SK-N-SH (cell line): ENCODE results near the gene CNST. TPM values are rescaled to one million over a fixed set of nuclear protein-coding genes. Genes with fewer than 3 reads are reported as not detected.

Experiments used
- CTCF ChIA-PET: fragments of 300-600, 350-600 bp; formaldehyde crosslinking; extraction: SDS; loops from one replicate; lab custom pipeline; 2021; lab: Yijun Ruan, JAX
- POLR2A ChIA-PET: fragments of 350-600 bp; sonication (Branson Sonifier 250); formaldehyde crosslinking; extraction: SDS; loops from one replicate; lab custom pipeline; 2020; ENCODE audit warnings: antibody characterized with exemption, inconsistent platforms; lab: Yijun Ruan, JAX
- DNase-seq: peaks from one replicate; pipeline ENCODE4 v3.0.0; 2012
- H2AFZ ChIP-seq: fragments of 200-600 bp; sonication (generic); 2 replicates; pipeline ENCODE4 v1.8.1; 2016; ENCODE audit warnings: antibody characterized with exemption, mild to moderate bottlenecking, low read depth
- H3F3A ChIP-seq: fragments of 200-600 bp; sonication (generic); replicated peaks from 2 replicates; pipeline ENCODE3; 2016; ENCODE audit warnings: antibody characterized with exemption, mild to moderate bottlenecking; ENCODE audit not compliant: insufficient read depth
- H3K27ac ChIP-seq, 2 experiments: fragments of 200-500 bp in 1 of 2; fragments of 200-600 bp in 1 of 2; sonication (Bioruptor generic) in 1 of 2; sonication (generic), shearing (Covaris generic) in 1 of 2; 2 replicates each; pipeline versions ENCODE4 v1.5.1 to v1.6.1; 2014 to 2016; ENCODE audit warnings: low read depth in 2 of 2, inconsistent platforms in 1 of 2, low read length in 1 of 2, mild to moderate bottlenecking in 1 of 2, mixed read lengths in 1 of 2
- H3K27me3 ChIP-seq: fragments of 200-600 bp; sonication (generic), shearing (Covaris generic); 2 replicates; pipeline ENCODE4 v1.6.1; 2016; ENCODE audit warnings: mixed run types; ENCODE audit not compliant: insufficient read depth
- H3K36me3 ChIP-seq, 2 experiments: fragments of 200-500 bp in 1 of 2; fragments of 200-600 bp in 1 of 2; sonication (Bioruptor generic) in 1 of 2; sonication (generic) in 1 of 2; replicated peaks in 1 of 2; 2 replicates each; pipeline versions ENCODE3 to v1.5.1; 2014 to 2016; ENCODE audit warnings: low read length in 1 of 2, mild to moderate bottlenecking in 1 of 2; ENCODE audit not compliant: insufficient read depth in 2 of 2, control insufficient read depth in 1 of 2
- H3K4me1 ChIP-seq, 2 experiments: fragments of 200-500 bp in 1 of 2; fragments of 200-600 bp in 1 of 2; sonication (Bioruptor generic) in 1 of 2; sonication (generic), shearing (Covaris generic) in 1 of 2; 2 replicates each; pipeline versions ENCODE4 v1.5.1 to v1.6.1; 2014 to 2016; ENCODE audit warnings: low read depth in 1 of 2, low read length in 1 of 2, mixed run types in 1 of 2; ENCODE audit not compliant: insufficient read depth in 2 of 2, control insufficient read depth in 1 of 2
- H3K4me2 ChIP-seq: fragments of 200-600 bp; sonication (generic), shearing (Covaris generic); 2 replicates; pipeline ENCODE4 v1.6.1; 2017; ENCODE audit warnings: mixed run types
- H3K4me3 ChIP-seq, 2 experiments: fragments of 200-500 bp in 1 of 2; fragments of 200-600 bp in 1 of 2; sonication (Bioruptor generic) in 1 of 2; sonication (generic), shearing (Covaris generic) in 1 of 2; 2 replicates each; pipeline versions ENCODE4 v1.5.1 to v1.8.1; 2014 to 2016; ENCODE audit warnings: low read depth in 2 of 2, inconsistent platforms in 1 of 2, low read length in 1 of 2, mild to moderate bottlenecking in 1 of 2, mixed read lengths in 1 of 2, moderate library complexity in 1 of 2
- H3K79me2 ChIP-seq: fragments of 200-600 bp; sonication (generic); 2 replicates; pipeline ENCODE4 v1.8.1; 2017; ENCODE audit warnings: mild to moderate bottlenecking; ENCODE audit not compliant: insufficient read depth
- H3K9ac ChIP-seq: fragments of 200-600 bp; sonication (generic); 2 replicates; pipeline ENCODE4 v1.6.1; 2017; ENCODE audit warnings: mixed run types
- H3K9me2 ChIP-seq: fragments of 200-600 bp; sonication (generic); 2 replicates; pipeline ENCODE4 v1.6.1; 2017; ENCODE audit warnings: mixed run types
- H3K9me3 ChIP-seq: fragments of 200-600 bp; sonication (generic); 2 replicates; pipeline ENCODE4 v1.6.1; 2017; ENCODE audit warnings: mixed run types, mild to moderate bottlenecking, moderate library complexity
- H4K20me1 ChIP-seq: fragments of 200-600 bp; sonication (generic); 2 replicates; pipeline ENCODE4 v1.6.1; 2017; ENCODE audit warnings: mild to moderate bottlenecking, mixed run types; ENCODE audit not compliant: insufficient read depth
- FOXM1 ChIP-seq: IDR thresholded peaks from 2 replicates; pipeline ENCODE4 v1.4.0; 2012; ENCODE audit warnings: low read depth, mild to moderate bottlenecking
- GATA2 ChIP-seq: sonication (generic); formaldehyde crosslinking; IDR thresholded peaks from 2 replicates; pipeline ENCODE4 v1.5.0; 2020; ENCODE audit warnings: mild to moderate bottlenecking, missing genetic modification reagents
- JUND ChIP-seq: IDR thresholded peaks from 2 replicates; pipeline ENCODE4 v1.4.0; 2012
- NFIC ChIP-seq: IDR thresholded peaks from 2 replicates; pipeline ENCODE4 v1.4.0; 2012; ENCODE audit warnings: borderline replicate concordance
- NRF1 ChIP-seq: IDR thresholded peaks from 2 replicates; pipeline ENCODE4 v1.6.1; 2012; ENCODE audit warnings: low read depth, mild to moderate bottlenecking, low read length
- PBX3 ChIP-seq: IDR thresholded peaks from 2 replicates; pipeline ENCODE4; 2012
- RAD21 ChIP-seq: IDR thresholded peaks from 2 replicates; pipeline ENCODE4 v1.6.1; 2012; ENCODE audit warnings: mild to moderate bottlenecking, low read length
- RCOR1 ChIP-seq: fragments of 150-350 bp; IDR thresholded peaks from 2 replicates; pipeline ENCODE4 v1.6.1; 2017; ENCODE audit warnings: antibody characterized with exemption, low read length
- RFX5 ChIP-seq: IDR thresholded peaks from 2 replicates; pipeline ENCODE4 v1.6.1; 2012; ENCODE audit warnings: mild to moderate bottlenecking, improper control_type of control experiment, low read length
- TAF1 ChIP-seq: IDR thresholded peaks from 2 replicates; pipeline ENCODE4 v1.6.1; 2012; ENCODE audit warnings: low read depth, mild to moderate bottlenecking, low read length, moderate library complexity, borderline replicate concordance
- WGBS: methylation state at CpG from one replicate; pipeline ENCODE4 v1.1.6; 2017; ENCODE audit warnings: low lambda C conversion rate; 5-methylcytosine and 5-hydroxymethylcytosine counted together
- polyA plus RNA-seq, 3 experiments: library from polyadenylated mRNA; depleted of rRNA; stranded (reverse); fragments of >200 nt; gene quantifications; 2 replicates each; pipeline ENCODE4 v1.2.3, GENCODE V29; 2012
- TF ChIP-seq, protein P1 (sequence below): fragments of 150-350 bp; IDR thresholded peaks from 2 replicates; pipeline ENCODE4 v1.6.1; 2017; ENCODE audit warnings: antibody characterized with exemption, low read length, low read depth, borderline replicate concordance
- TF ChIP-seq, protein P2 (sequence below): IDR thresholded peaks from 2 replicates; pipeline ENCODE4 v1.6.1; 2012; ENCODE audit warnings: mild to moderate bottlenecking, low read depth, low read length, moderate library complexity

Gene CNST
- polyA plus RNA-seq, 1 of the 3 experiments (the other 2 are of a cell fraction), result 21.7 TPM

DNA sequence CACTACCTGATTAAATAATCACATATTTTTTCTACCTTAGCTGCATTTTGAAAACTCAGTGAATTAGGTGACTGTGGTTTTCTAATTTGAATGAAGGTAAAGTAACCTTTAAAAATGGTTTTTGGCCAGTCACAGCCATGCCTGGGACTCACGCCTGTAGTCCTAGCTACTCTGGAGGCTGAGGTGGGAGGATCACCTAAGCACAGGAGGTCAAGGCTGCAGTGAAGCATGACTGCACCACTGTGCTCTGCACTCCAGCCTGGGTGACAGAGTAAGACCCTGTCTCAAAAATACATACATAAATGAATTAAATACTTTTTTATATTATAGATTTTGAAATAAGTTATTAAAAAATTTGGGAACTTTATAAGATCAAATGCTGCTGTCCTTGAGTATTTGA is 5.7 kb downstream of the CNST start:
- H3K9me3 ChIP-seq, result no peaks in the 10 kb centered on the region
- ChIA-PET CTCF (no interaction called here), POLR2A (no interaction called here)
- H3K9me2 ChIP-seq, result no peaks in the 10 kb centered on the region
- H3K79me2 ChIP-seq, result peaks cover 98% of the 10 kb centered on the region
- no peaks in the 10 kb centered on the region for H4K20me1 ChIP-seq
- H3K36me3 ChIP-seq, result peaks cover 0 to 8% of the 10 kb centered on the region in 2 experiments
- no peak for TF ChIP-seq GATA2
- H3K4me3 ChIP-seq, result no peak overlapping the region
- H3K27me3 ChIP-seq, result no peaks in the 10 kb centered on the region
- no peak overlapping the region for H3K27ac ChIP-seq
- H3K4me1 ChIP-seq, result peaks cover 6 to 13% of the 10 kb centered on the region in 2 experiments; a peak in 3 of 4 replicates
- no peak for DNase-seq
- peaks cover 14% of the 10 kb centered on the region for H3F3A ChIP-seq
- no peak overlapping the region for H2AFZ ChIP-seq
- no peak overlapping the region for H3K4me2 ChIP-seq
- 92% methylated on average over 1 of the region's 1 CpG for WGBS
- no peak overlapping the region for H3K9ac ChIP-seq

- no peak for DNase-seq
- Histone ChIP-seq H3F3A (peaks cover 8% of the 10 kb centered on the region), H3K4me1 (peaks cover 8 to 18% of the 10 kb centered on the region in 2 experiments; a peak in 3 of 4 replicates), H3K27ac (peak overlapping the region in 1 of 2 experiments; percentile 2; a peak in 1 of 4 replicates), H3K79me2 (peaks cover 98% of the 10 kb centered on the region), H3K27me3 (no peaks in the 10 kb centered on the region), H3K9me2 (no peaks in the 10 kb centered on the region), H4K20me1 (no peaks in the 10 kb centered on the region), H3K4me2 (no peak overlapping the region), H2AFZ (no peak overlapping the region), H3K36me3 (peaks cover 0 to 8% of the 10 kb centered on the region in 2 experiments), H3K9ac (no peak overlapping the region), H3K4me3 (no peak overlapping the region), H3K9me3 (no peaks in the 10 kb centered on the region)
- POLR2A ChIA-PET, result no interaction called here
- TF ChIP-seq PBX3 (no peak), TAF1 (no peak), RCOR1 (no peak), NRF1 (no peak), NFIC (no peak), FOXM1 (no peak), RFX5 (no peak), RAD21 (no peak), JUND (no peak)
- TF ChIP-seq, protein P1, sequence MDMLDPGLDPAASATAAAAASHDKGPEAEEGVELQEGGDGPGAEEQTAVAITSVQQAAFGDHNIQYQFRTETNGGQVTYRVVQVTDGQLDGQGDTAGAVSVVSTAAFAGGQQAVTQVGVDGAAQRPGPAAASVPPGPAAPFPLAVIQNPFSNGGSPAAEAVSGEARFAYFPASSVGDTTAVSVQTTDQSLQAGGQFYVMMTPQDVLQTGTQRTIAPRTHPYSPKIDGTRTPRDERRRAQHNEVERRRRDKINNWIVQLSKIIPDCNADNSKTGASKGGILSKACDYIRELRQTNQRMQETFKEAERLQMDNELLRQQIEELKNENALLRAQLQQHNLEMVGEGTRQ, result no peak
- TF ChIP-seq, protein P2, sequence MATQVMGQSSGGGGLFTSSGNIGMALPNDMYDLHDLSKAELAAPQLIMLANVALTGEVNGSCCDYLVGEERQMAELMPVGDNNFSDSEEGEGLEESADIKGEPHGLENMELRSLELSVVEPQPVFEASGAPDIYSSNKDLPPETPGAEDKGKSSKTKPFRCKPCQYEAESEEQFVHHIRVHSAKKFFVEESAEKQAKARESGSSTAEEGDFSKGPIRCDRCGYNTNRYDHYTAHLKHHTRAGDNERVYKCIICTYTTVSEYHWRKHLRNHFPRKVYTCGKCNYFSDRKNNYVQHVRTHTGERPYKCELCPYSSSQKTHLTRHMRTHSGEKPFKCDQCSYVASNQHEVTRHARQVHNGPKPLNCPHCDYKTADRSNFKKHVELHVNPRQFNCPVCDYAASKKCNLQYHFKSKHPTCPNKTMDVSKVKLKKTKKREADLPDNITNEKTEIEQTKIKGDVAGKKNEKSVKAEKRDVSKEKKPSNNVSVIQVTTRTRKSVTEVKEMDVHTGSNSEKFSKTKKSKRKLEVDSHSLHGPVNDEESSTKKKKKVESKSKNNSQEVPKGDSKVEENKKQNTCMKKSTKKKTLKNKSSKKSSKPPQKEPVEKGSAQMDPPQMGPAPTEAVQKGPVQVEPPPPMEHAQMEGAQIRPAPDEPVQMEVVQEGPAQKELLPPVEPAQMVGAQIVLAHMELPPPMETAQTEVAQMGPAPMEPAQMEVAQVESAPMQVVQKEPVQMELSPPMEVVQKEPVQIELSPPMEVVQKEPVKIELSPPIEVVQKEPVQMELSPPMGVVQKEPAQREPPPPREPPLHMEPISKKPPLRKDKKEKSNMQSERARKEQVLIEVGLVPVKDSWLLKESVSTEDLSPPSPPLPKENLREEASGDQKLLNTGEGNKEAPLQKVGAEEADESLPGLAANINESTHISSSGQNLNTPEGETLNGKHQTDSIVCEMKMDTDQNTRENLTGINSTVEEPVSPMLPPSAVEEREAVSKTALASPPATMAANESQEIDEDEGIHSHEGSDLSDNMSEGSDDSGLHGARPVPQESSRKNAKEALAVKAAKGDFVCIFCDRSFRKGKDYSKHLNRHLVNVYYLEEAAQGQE, result no peak
- WGBS, result 88% methylated on average over 3 of the region's 3 CpGs
- CTCF ChIA-PET, result no interaction called here
Measured at GRCh38 chr1:246572785-246573184, 6.5 kb downstream of the CNST start.
